Smooth muscle cell (in vitro differentiated cells): Measurements from ENCODE around the gene HACD2. TPM values are rescaled to one million over a fixed set of nuclear protein-coding genes. Genes with fewer than 3 reads are reported as not detected.

Experiments
- DNase-seq: peaks from one replicate; lab custom pipeline; 2025; ENCODE audit not compliant: unreplicated experiment; lab: John Stamatoyannopoulos, UW
- H2AFZ ChIP-seq: fragments of 200-600 bp; sonication (generic); 2 replicates; pipeline ENCODE4 v1.6.0; 2016; ENCODE audit warnings: antibody characterized with exemption, low read depth, mild to moderate bottlenecking
- H3F3A ChIP-seq: fragments of 200-600 bp; sonication (generic); 2 replicates; pipeline ENCODE4 v1.6.0; 2017; ENCODE audit warnings: antibody characterized with exemption, low read depth
- H3K27ac ChIP-seq: fragments of 200-600 bp; sonication (generic); 2 replicates; pipeline ENCODE4 v1.5.1; 2016; ENCODE audit warnings: low read depth, mild to moderate bottlenecking
- H3K27me3 ChIP-seq: fragments of 200-600 bp; sonication (generic); 2 replicates; pipeline ENCODE4 v1.6.1; 2016; ENCODE audit warnings: low read depth, mild to moderate bottlenecking
- H3K36me3 ChIP-seq: fragments of 200-600 bp; sonication (generic); 2 replicates; pipeline ENCODE4 v1.5.1; 2016; ENCODE audit warnings: low read depth
- H3K4me1 ChIP-seq: fragments of 200-600 bp; sonication (generic); 2 replicates; pipeline ENCODE4 v1.5.1; 2016; ENCODE audit warnings: low read depth
- H3K4me2 ChIP-seq: fragments of 200-600 bp; sonication (generic); 2 replicates; pipeline ENCODE4 v1.6.0; 2016; ENCODE audit warnings: mild to moderate bottlenecking
- H3K4me3 ChIP-seq: fragments of 200-600 bp; sonication (generic); 2 replicates; pipeline ENCODE4 v1.5.1; 2016; ENCODE audit warnings: mild to moderate bottlenecking
- H3K79me2 ChIP-seq: fragments of 200-600 bp; sonication (generic); 2 replicates; pipeline ENCODE4 v1.6.0; 2016; ENCODE audit warnings: low read depth, mild to moderate bottlenecking
- H3K9ac ChIP-seq: fragments of 200-600 bp; sonication (generic); 2 replicates; pipeline ENCODE4 v1.6.0; 2016; ENCODE audit warnings: low read depth
- H3K9me3 ChIP-seq: fragments of 200-600 bp; sonication (generic); replicated peaks from 2 replicates; pipeline ENCODE4 v1.5.1; 2016; ENCODE audit warnings: low read depth
- H4K20me1 ChIP-seq: fragments of 200-600 bp; sonication (generic); 2 replicates; pipeline ENCODE4 v1.6.0; 2016; ENCODE audit warnings: low read depth
- CTCF ChIP-seq: fragments of 200-600 bp; sonication (generic); IDR thresholded peaks from 2 replicates; pipeline ENCODE4 v1.5.1; 2017; ENCODE audit warnings: borderline replicate concordance, mild to moderate bottlenecking, antibody characterized with exemption; ENCODE audit not compliant: insufficient read depth, poor library complexity, severe bottlenecking
- WGBS: methylation state at CpG from one replicate; pipeline ENCODE4 v1.1.7; 2016; ENCODE audit warnings: low lambda C conversion rate; 5-methylcytosine and 5-hydroxymethylcytosine counted together
- polyA plus RNA-seq: library from polyadenylated mRNA; unstranded; fragments of >200 nt; fragmentation: Nextera tagmentation; extraction: Ambion mirVana; gene quantifications from 2 replicates; pipeline ENCODE4 v1.2.1, GENCODE V29; 2016
- total RNA-seq: library from RNA; depleted of rRNA; stranded (reverse); fragments of >200 nt; gene quantifications from 2 replicates; pipeline ENCODE4 v1.2.3, GENCODE V29; 2014

Gene HACD2
- total and polyA plus RNA-seq, 2 experiments from 2014 or later: 9.5 to 28.3 TPM

- no peaks in the 10 kb centered on the region for H3K4me1 ChIP-seq
- H3K36me3 ChIP-seq: no peaks in the 10 kb centered on the region
- no peaks in the 10 kb centered on the region for H3K9me3 ChIP-seq
- WGBS: 92% methylated on average over 3 of the region's 6 CpGs
- H3K27ac ChIP-seq: no peak overlapping the region
- H3K4me2 ChIP-seq: no peak overlapping the region
- H4K20me1 ChIP-seq: no peaks in the 10 kb centered on the region
- H3F3A ChIP-seq: no peaks in the 10 kb centered on the region
- H3K4me3 ChIP-seq: no peak overlapping the region
- no peak overlapping the region for H3K9ac ChIP-seq
- TF ChIP-seq CTCF: no peak
- peaks cover 41% of the 10 kb centered on the region for H3K27me3 ChIP-seq
- DNase-seq: no peak
- no peak overlapping the region for H2AFZ ChIP-seq
- H3K79me2 ChIP-seq: no peaks in the 10 kb centered on the region
Measured at GRCh38 chr3:123483146-123483545, 101.7 kb downstream of the HACD2 start.

DNA sequence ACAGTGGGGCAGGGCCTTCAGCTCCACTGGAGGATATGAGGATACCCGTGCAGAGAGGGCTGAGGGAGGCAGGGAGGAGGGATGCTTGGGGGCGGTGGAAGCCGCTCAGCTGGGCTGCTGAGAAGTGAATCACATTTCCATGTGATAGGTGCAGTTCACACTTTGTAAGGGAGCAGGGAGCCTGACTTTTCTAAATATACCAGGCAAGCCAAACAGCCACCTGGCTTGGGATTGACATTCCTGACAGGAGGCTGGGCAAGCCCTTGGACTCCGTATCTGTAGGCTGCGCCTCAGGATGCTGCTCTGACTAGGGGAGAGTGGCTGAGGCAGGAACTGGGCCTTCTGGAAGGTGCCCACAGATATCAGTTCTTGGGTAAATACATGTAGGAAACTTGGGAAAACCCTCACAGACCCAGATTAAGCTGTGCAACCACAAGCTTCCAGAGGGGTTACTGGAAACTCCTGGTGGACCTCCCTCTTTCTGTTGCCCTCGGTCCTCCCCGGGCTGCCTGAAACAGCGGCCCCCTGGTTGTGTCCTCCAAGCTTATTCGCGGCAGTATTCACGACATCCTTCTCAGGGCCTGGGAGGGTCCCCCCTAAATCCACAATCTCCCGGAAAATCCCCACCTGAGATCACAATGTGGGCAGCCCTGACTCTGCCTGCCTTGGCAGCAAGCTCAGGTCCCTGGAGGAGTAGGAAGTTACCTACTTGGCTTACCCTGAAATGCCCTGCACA is 103.0 kb downstream of the HACD2 start:
- Histone ChIP-seq H3K9me3 (no peaks in the 10 kb centered on the region), H3K27ac (no peak overlapping the region), H3K36me3 (no peaks in the 10 kb centered on the region), H3K4me1 (no peaks in the 10 kb centered on the region), H3K79me2 (no peaks in the 10 kb centered on the region), H4K20me1 (no peaks in the 10 kb centered on the region), H3K4me2 (no peak overlapping the region), H3K27me3 (peaks cover 50% of the 10 kb centered on the region), H2AFZ (no peak overlapping the region), H3F3A (no peaks in the 10 kb centered on the region), H3K9ac (no peak overlapping the region), H3K4me3 (no peak overlapping the region)
- 90% methylated on average over 12 of the region's 12 CpGs for WGBS
- no peak for TF ChIP-seq CTCF
- DNase-seq: no peak

- no peak for TF ChIP-seq CTCF
- H3K4me3 ChIP-seq: no peak overlapping the region
- H2AFZ ChIP-seq: no peak overlapping the region
- H3K4me2 ChIP-seq: no peak overlapping the region
- no peak overlapping the region for H3K9ac ChIP-seq
- peaks cover 48% of the 10 kb centered on the region for H3K27me3 ChIP-seq
- no peaks in the 10 kb centered on the region for H3K79me2 ChIP-seq
- 97% methylated on average over 7 of the region's 7 CpGs for WGBS
- DNase-seq: no peak
- H3F3A ChIP-seq: no peaks in the 10 kb centered on the region
- H3K27ac ChIP-seq: no peak overlapping the region
- no peaks in the 10 kb centered on the region for H3K4me1 ChIP-seq
- H3K9me3 ChIP-seq: no peaks in the 10 kb centered on the region
- H3K36me3 ChIP-seq: no peaks in the 10 kb centered on the region
- no peaks in the 10 kb centered on the region for H4K20me1 ChIP-seq
Measured at GRCh38 chr3:123481071-123481470, 103.8 kb downstream of the HACD2 start.

DNA sequence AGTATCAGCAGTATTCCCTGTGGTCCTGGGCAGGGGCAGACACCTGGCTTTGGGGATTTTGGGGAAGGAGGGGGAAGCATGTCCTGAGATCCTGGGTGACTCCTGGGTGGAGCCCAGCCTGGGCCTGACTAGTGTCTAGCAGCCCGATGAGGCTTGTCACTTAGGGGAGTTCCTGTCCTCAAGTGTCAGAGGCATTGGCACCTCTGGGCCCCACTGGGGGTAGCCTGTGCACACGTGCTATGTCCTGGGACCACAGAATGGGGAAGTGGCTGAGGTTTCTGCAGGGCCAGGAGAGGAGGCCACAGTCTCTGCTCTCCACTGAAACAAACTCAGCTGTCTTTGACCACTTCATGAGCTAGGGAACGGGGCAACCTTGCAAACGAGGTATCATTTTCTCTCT is 104.4 kb downstream of the HACD2 start:
- Histone ChIP-seq H3F3A (no peaks in the 10 kb centered on the region), H3K36me3 (no peaks in the 10 kb centered on the region), H2AFZ (no peak overlapping the region), H3K9ac (no peak overlapping the region), H3K27me3 (peaks cover 45% of the 10 kb centered on the region), H3K4me3 (no peak overlapping the region), H3K79me2 (no peaks in the 10 kb centered on the region), H3K9me3 (no peaks in the 10 kb centered on the region), H3K4me2 (no peak overlapping the region), H3K4me1 (no peaks in the 10 kb centered on the region), H3K27ac (no peak overlapping the region), H4K20me1 (no peaks in the 10 kb centered on the region)
- no peak for TF ChIP-seq CTCF
- DNase-seq: no peak
- WGBS: 78% methylated on average over 4 of the region's 4 CpGs
